SK-N-SH (cell line): ENCODE data around the gene UGT1A3. TPM values are rescaled to one million over a fixed set of nuclear protein-coding genes. Genes with fewer than 3 reads are reported as not detected.

Experiments used
- CTCF ChIA-PET: fragments of 300-600, 350-600 bp; formaldehyde crosslinking; extraction: SDS; loops from one replicate; lab custom pipeline; 2021; lab: Yijun Ruan, JAX
- POLR2A ChIA-PET: fragments of 350-600 bp; sonication (Branson Sonifier 250); formaldehyde crosslinking; extraction: SDS; loops from one replicate; lab custom pipeline; 2020; ENCODE audit warnings: antibody characterized with exemption, inconsistent platforms; lab: Yijun Ruan, JAX
- DNase-seq: peaks from one replicate; pipeline ENCODE4 v3.0.0; 2012
- H2AFZ ChIP-seq: fragments of 200-600 bp; sonication (generic); 2 replicates; pipeline ENCODE4 v1.8.1; 2016; ENCODE audit warnings: antibody characterized with exemption, mild to moderate bottlenecking, low read depth
- H3F3A ChIP-seq: fragments of 200-600 bp; sonication (generic); replicated peaks from 2 replicates; pipeline ENCODE3; 2016; ENCODE audit warnings: antibody characterized with exemption, mild to moderate bottlenecking; ENCODE audit not compliant: insufficient read depth
- H3K27ac ChIP-seq, 2 experiments: fragments of 200-500 bp in 1 of 2; fragments of 200-600 bp in 1 of 2; sonication (Bioruptor generic) in 1 of 2; sonication (generic), shearing (Covaris generic) in 1 of 2; 2 replicates each; pipeline versions ENCODE4 v1.5.1 to v1.6.1; 2014 to 2016; ENCODE audit warnings: low read depth in 2 of 2, inconsistent platforms in 1 of 2, low read length in 1 of 2, mild to moderate bottlenecking in 1 of 2, mixed read lengths in 1 of 2
- H3K27me3 ChIP-seq: fragments of 200-600 bp; sonication (generic), shearing (Covaris generic); 2 replicates; pipeline ENCODE4 v1.6.1; 2016; ENCODE audit warnings: mixed run types; ENCODE audit not compliant: insufficient read depth
- H3K36me3 ChIP-seq, 2 experiments: fragments of 200-500 bp in 1 of 2; fragments of 200-600 bp in 1 of 2; sonication (Bioruptor generic) in 1 of 2; sonication (generic) in 1 of 2; replicated peaks in 1 of 2; 2 replicates each; pipeline versions ENCODE3 to v1.5.1; 2014 to 2016; ENCODE audit warnings: low read length in 1 of 2, mild to moderate bottlenecking in 1 of 2; ENCODE audit not compliant: insufficient read depth in 2 of 2, control insufficient read depth in 1 of 2
- H3K4me1 ChIP-seq, 2 experiments: fragments of 200-500 bp in 1 of 2; fragments of 200-600 bp in 1 of 2; sonication (Bioruptor generic) in 1 of 2; sonication (generic), shearing (Covaris generic) in 1 of 2; 2 replicates each; pipeline versions ENCODE4 v1.5.1 to v1.6.1; 2014 to 2016; ENCODE audit warnings: low read depth in 1 of 2, low read length in 1 of 2, mixed run types in 1 of 2; ENCODE audit not compliant: insufficient read depth in 2 of 2, control insufficient read depth in 1 of 2
- H3K4me2 ChIP-seq: fragments of 200-600 bp; sonication (generic), shearing (Covaris generic); 2 replicates; pipeline ENCODE4 v1.6.1; 2017; ENCODE audit warnings: mixed run types
- H3K4me3 ChIP-seq, 2 experiments: fragments of 200-500 bp in 1 of 2; fragments of 200-600 bp in 1 of 2; sonication (Bioruptor generic) in 1 of 2; sonication (generic), shearing (Covaris generic) in 1 of 2; 2 replicates each; pipeline versions ENCODE4 v1.5.1 to v1.8.1; 2014 to 2016; ENCODE audit warnings: low read depth in 2 of 2, inconsistent platforms in 1 of 2, low read length in 1 of 2, mild to moderate bottlenecking in 1 of 2, mixed read lengths in 1 of 2, moderate library complexity in 1 of 2
- H3K79me2 ChIP-seq: fragments of 200-600 bp; sonication (generic); 2 replicates; pipeline ENCODE4 v1.8.1; 2017; ENCODE audit warnings: mild to moderate bottlenecking; ENCODE audit not compliant: insufficient read depth
- H3K9ac ChIP-seq: fragments of 200-600 bp; sonication (generic); 2 replicates; pipeline ENCODE4 v1.6.1; 2017; ENCODE audit warnings: mixed run types
- H3K9me2 ChIP-seq: fragments of 200-600 bp; sonication (generic); 2 replicates; pipeline ENCODE4 v1.6.1; 2017; ENCODE audit warnings: mixed run types
- H3K9me3 ChIP-seq: fragments of 200-600 bp; sonication (generic); 2 replicates; pipeline ENCODE4 v1.6.1; 2017; ENCODE audit warnings: mixed run types, mild to moderate bottlenecking, moderate library complexity
- H4K20me1 ChIP-seq: fragments of 200-600 bp; sonication (generic); 2 replicates; pipeline ENCODE4 v1.6.1; 2017; ENCODE audit warnings: mild to moderate bottlenecking, mixed run types; ENCODE audit not compliant: insufficient read depth
- CHD2 ChIP-seq: fragments of 150-350 bp; IDR thresholded peaks from 2 replicates; pipeline ENCODE4 v1.6.1; 2018; ENCODE audit warnings: low read length; ENCODE audit not compliant: partially characterized antibody
- FOSL2 ChIP-seq: IDR thresholded peaks from 2 replicates; pipeline ENCODE4 v1.4.0; 2012; ENCODE audit warnings: low read depth, mild to moderate bottlenecking, moderate library complexity, borderline replicate concordance
- JUND ChIP-seq: IDR thresholded peaks from 2 replicates; pipeline ENCODE4 v1.4.0; 2012
- RAD21 ChIP-seq: IDR thresholded peaks from 2 replicates; pipeline ENCODE4 v1.6.1; 2012; ENCODE audit warnings: mild to moderate bottlenecking, low read length
- REST ChIP-seq: IDR thresholded peaks from 2 replicates; pipeline ENCODE4 v1.6.1; 2012; ENCODE audit warnings: mild to moderate bottlenecking, low read depth, low read length, moderate library complexity
- whole genome bisulfite sequencing: methylation state at CpG from one replicate; pipeline ENCODE4 v1.1.6; 2017; ENCODE audit warnings: low lambda C conversion rate; 5-methylcytosine and 5-hydroxymethylcytosine counted together
- polyA plus RNA-seq, 3 experiments: library from polyadenylated mRNA; depleted of rRNA; stranded (reverse); fragments of >200 nt; gene quantifications; 2 replicates each; pipeline ENCODE4 v1.2.3, GENCODE V29; 2012
- TF ChIP-seq, protein P1 (sequence below): fragments of 150-350 bp; IDR thresholded peaks from 2 replicates; pipeline ENCODE4 v1.6.1; 2017; ENCODE audit warnings: antibody characterized with exemption, low read length, low read depth, borderline replicate concordance

The UGT1A3 gene
- polyA plus RNA-seq, 1 of the 3 experiments (the other 2 are of a cell fraction) = not detected

GRCh38 chr2:233791883-233792329 is 63.1 kb downstream of the UGT1A3 start:
- ChIA-PET POLR2A (no interaction called here), CTCF (no interaction called here)
- TF ChIP-seq, protein P1, sequence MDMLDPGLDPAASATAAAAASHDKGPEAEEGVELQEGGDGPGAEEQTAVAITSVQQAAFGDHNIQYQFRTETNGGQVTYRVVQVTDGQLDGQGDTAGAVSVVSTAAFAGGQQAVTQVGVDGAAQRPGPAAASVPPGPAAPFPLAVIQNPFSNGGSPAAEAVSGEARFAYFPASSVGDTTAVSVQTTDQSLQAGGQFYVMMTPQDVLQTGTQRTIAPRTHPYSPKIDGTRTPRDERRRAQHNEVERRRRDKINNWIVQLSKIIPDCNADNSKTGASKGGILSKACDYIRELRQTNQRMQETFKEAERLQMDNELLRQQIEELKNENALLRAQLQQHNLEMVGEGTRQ = no peak
- TF ChIP-seq REST (no peak), JUND (no peak)
- Histone ChIP-seq H3K27ac (no peak overlapping the region), H3K36me3 (no peaks in the 10 kb centered on the region), H4K20me1 (no peaks in the 10 kb centered on the region), H3K27me3 (no peaks in the 10 kb centered on the region), H3K9ac (no peak overlapping the region), H3K9me3 (no peaks in the 10 kb centered on the region), H2AFZ (no peak overlapping the region), H3K4me3 (no peak overlapping the region), H3K4me1 (no peaks in the 10 kb centered on the region), H3K79me2 (no peaks in the 10 kb centered on the region), H3F3A (no peaks in the 10 kb centered on the region), H3K9me2 (no peaks in the 10 kb centered on the region), H3K4me2 (no peak overlapping the region)
- DNase-seq = no peak
- 66% methylated on average over 9 of the region's 9 CpGs for whole genome bisulfite sequencing

- TF ChIP-seq RAD21 (no peak), FOSL2 (no peak), CHD2 (no peak)
- TF ChIP-seq, all 33 proteins: peak for 0
- Histone ChIP-seq H3F3A (no peaks in the 10 kb centered on the region), H3K9me2 (no peaks in the 10 kb centered on the region), H3K36me3 (no peaks in the 10 kb centered on the region), H3K9me3 (no peaks in the 10 kb centered on the region), H4K20me1 (no peaks in the 10 kb centered on the region), H3K4me2 (no peak overlapping the region), H3K27ac (no peak overlapping the region), H3K27me3 (no peaks in the 10 kb centered on the region), H3K9ac (no peak overlapping the region), H3K4me1 (no peaks in the 10 kb centered on the region), H2AFZ (no peak overlapping the region), H3K79me2 (no peaks in the 10 kb centered on the region), H3K4me3 (no peak overlapping the region)
- WGBS = 83% methylated on average over 7 of the region's 7 CpGs
- ChIA-PET CTCF (no interaction called here), POLR2A (no interaction called here)
- DNase-seq = no peak
These were observed 63.9 kb downstream of the UGT1A3 start for GRCh38 chr2:233792720-233793119.
